ENCODE data around the gene TTLL7.

- no peak for TF ChIP-seq POLR2A (IDR thresholded peaks at IDR 0.05)
- TF ChIP-seq CTCF (IDR thresholded peaks at IDR 0.05) = no peak
- TF ChIP-seq EP300 (IDR thresholded peaks at IDR 0.05) = no peak
Measured at GRCh38 chr1:83819436-83819835, 179.5 kb downstream of the TTLL7 start.

Data from tibial nerve (tissue), 4 donors.